Gastrocnemius medialis (tissue), 4 donors: ENCODE results near the gene STK17A. TPM values are rescaled to one million over a fixed set of nuclear protein-coding genes. Genes with fewer than 3 reads are reported as not detected.

Source experiments
- ATAC-seq, 2 donors: fragments of 150-250 bp; one replicate each; pipeline ENCODE4 v1.9.1; 2016
- DNase-seq, 2 donors: peaks; one replicate each; pipeline ENCODE4 v3.0.0-alpha.2; 2019
- H3K27ac ChIP-seq, 4 donors: fragments of 200-600 bp; sonication (generic); 1 replicate in 1 of 4; 2 replicates in 3 of 4; pipeline ENCODE4 v1.5.1; 2016 to 2018; ENCODE audit warnings: mild to moderate bottlenecking in 2 of 4, moderate library complexity in 1 of 4
- H3K27me3 ChIP-seq, 3 donors: fragments of 200-600 bp; sonication (generic) in 2 of 3; 1 replicate in 1 of 3; 2 replicates in 2 of 3; pipeline versions ENCODE4 v1.5.1 to v1.6.0; 2016 to 2019; ENCODE audit warnings: mild to moderate bottlenecking in 1 of 3, moderate library complexity in 1 of 3
- H3K36me3 ChIP-seq, 2 donors: fragments of 200-600 bp; sonication (generic) in 1 of 2; one replicate each; pipeline ENCODE4 v1.5.1; 2017 to 2018
- H3K4me1 ChIP-seq, 2 donors: fragments of 200-600 bp; sonication (generic) in 1 of 2; one replicate each; pipeline ENCODE4 v1.5.1; 2016 to 2017; ENCODE audit warnings: mild to moderate bottlenecking in 2 of 2
- H3K4me3 ChIP-seq, 4 donors: fragments of 200-600 bp; sonication (generic) in 3 of 4; 1 replicate in 1 of 4; 2 replicates in 3 of 4; pipeline ENCODE4 v1.5.1; 2016 to 2019; ENCODE audit warnings: mild to moderate bottlenecking in 2 of 4
- H3K9me3 ChIP-seq, 3 donors: fragments of 200-600 bp; sonication (generic) in 2 of 3; 1 replicate in 1 of 3; 2 replicates in 2 of 3; pipeline ENCODE4 v1.5.1; 2016 to 2019
- POLR2A ChIP-seq, 2 donors: fragments of 450-650 bp; IDR thresholded peaks; one replicate each; pipeline ENCODE4 v1.6.1; 2017; ENCODE audit warnings: antibody characterized with exemption in 2 of 2, mild to moderate bottlenecking in 2 of 2, moderate library complexity in 2 of 2
- in situ Hi-C, 4 donors: fragments of 200-750 bp; cut with MboI; loops; one replicate each; pipeline versions ENCODE4 v1.15.0 to v1.8.0; 2017; ENCODE audit warnings: low sequenced_read_pairs in 4 of 4
- intact Hi-C: fragments of 100-400 bp; cut with DNase I; formaldehyde crosslinking; loops from one replicate; pipeline ENCODE4 v1.15.1; 2023; ENCODE audit warnings: low total_unique reads
- total RNA-seq, 4 donors: library from RNA; depleted of rRNA; stranded (reverse); fragments of >200 nt; gene quantifications; one replicate each; pipeline versions ENCODE4 v1.1.0 to v1.2.3, GENCODE V29; 2016
- TF ChIP-seq, protein P1 (sequence below), 5 experiments: fragments of 450-650 bp in 3 of 5; fragments of 200-600 bp in 2 of 5; sonication (generic) in 2 of 5; IDR thresholded peaks in 4 of 5; conservative IDR thresholded peaks in 1 of 5; 1 replicate in 4 of 5; 2 replicates in 1 of 5; pipeline ENCODE4 v1.5.1; 2016 to 2019; ENCODE audit warnings: antibody characterized with exemption in 5 of 5, mild to moderate bottlenecking in 3 of 5, moderate library complexity in 3 of 5

STK17A gene
- total RNA-seq, 4 donors from 2014 or later: 19.7 to 22.3 (median 21.4) TPM

DNA sequence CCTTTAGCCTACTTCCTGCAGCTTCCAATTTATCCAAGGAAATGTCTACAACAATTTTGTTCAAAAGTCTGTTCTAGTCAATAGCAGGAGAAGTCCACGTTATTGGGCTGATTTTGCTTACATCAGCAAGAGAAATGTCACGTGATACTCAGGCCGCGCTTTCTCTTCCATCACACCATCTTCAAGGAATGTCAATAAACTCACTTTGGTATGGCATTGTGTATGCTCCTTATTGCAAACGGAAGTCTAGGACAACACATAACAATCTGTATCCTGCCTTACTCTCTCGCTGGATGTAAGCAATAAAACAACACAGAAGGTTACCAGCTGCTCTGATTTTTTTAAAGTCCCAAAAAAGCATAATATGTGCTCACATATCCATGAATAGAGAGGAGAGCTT, 17.1 kb upstream of the STK17A start:
- ATAC-seq (no peak), DNase-seq (no peak)
- Histone ChIP-seq H3K36me3 (no peaks in the 10 kb centered on the region), H3K27me3 (no peaks in the 10 kb centered on the region), H3K4me3 (no peak overlapping the region), H3K9me3 (no peaks in the 10 kb centered on the region), H3K4me1 (no peaks in the 10 kb centered on the region), H3K27ac (no peak overlapping the region)
- TF ChIP-seq, protein P1, sequence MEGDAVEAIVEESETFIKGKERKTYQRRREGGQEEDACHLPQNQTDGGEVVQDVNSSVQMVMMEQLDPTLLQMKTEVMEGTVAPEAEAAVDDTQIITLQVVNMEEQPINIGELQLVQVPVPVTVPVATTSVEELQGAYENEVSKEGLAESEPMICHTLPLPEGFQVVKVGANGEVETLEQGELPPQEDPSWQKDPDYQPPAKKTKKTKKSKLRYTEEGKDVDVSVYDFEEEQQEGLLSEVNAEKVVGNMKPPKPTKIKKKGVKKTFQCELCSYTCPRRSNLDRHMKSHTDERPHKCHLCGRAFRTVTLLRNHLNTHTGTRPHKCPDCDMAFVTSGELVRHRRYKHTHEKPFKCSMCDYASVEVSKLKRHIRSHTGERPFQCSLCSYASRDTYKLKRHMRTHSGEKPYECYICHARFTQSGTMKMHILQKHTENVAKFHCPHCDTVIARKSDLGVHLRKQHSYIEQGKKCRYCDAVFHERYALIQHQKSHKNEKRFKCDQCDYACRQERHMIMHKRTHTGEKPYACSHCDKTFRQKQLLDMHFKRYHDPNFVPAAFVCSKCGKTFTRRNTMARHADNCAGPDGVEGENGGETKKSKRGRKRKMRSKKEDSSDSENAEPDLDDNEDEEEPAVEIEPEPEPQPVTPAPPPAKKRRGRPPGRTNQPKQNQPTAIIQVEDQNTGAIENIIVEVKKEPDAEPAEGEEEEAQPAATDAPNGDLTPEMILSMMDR (IDR thresholded peaks at IDR 0.05 in 4 of 5, conservative IDR thresholded peaks at IDR 0.05 in 1 of 5): no peak
- in situ Hi-C loops (no loop called here), intact Hi-C loops (no loop called here)

DNA sequence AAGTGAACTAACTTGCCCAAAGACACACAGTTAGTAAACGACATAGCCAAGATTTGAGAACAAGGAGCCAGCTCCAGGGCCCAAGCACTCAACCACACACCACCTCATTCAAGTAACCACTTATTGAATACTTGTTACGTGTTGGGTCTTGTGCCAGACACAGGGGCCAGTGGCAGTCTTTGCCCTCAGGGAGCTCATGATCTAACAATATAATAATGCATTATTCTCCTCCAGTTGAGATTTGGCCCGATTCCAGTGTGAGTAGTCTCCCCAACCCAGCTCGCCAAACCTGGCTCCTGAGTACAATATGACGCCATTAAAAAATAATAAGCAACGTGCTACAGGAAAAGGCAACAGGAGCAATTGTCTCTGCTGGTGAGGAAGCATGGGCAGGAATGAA, 14.4 kb upstream of the STK17A start:
- no peaks in the 10 kb centered on the region for H3K36me3 ChIP-seq
- H3K9me3 ChIP-seq: no peaks in the 10 kb centered on the region
- H3K27me3 ChIP-seq: no peaks in the 10 kb centered on the region
- no peak for DNase-seq
- in situ Hi-C loops (no loop called here), intact Hi-C loops (no loop called here)
- no peak overlapping the region for H3K4me3 ChIP-seq
- H3K4me1 ChIP-seq: no peaks in the 10 kb centered on the region
- no peak for ATAC-seq
- no peak overlapping the region for H3K27ac ChIP-seq
- no peak for TF ChIP-seq POLR2A (IDR thresholded peaks at IDR 0.05)
- TF ChIP-seq, protein P1 (IDR thresholded peaks at IDR 0.05 in 4 of 5, conservative IDR thresholded peaks at IDR 0.05 in 1 of 5): no peak

DNA sequence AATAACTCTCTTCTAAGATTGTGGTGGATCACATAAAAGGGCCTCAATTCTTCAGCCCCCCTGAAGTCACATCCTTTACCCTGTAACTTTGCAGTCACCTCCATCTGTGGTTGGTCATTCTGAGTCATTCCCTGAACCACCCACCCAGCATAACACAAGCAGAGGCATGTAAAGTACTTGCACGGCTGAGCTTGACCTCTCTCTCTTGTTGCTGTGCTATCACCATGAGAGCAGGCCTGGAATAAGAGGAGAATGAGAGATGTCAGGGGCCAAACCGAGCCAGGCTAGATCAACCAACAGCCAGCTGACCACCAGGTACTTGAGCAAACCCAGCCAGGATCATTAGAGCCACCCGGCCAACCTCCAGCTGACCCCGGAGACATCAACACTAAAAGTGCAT, 13.5 kb upstream of the STK17A start:
- intact Hi-C loops (no loop called here), in situ Hi-C loops (no loop called here)
- no peaks in the 10 kb centered on the region for H3K27me3 ChIP-seq
- H3K27ac ChIP-seq: no peak overlapping the region
- DNase-seq (no peak), ATAC-seq (no peak)
- H3K4me3 ChIP-seq: no peak overlapping the region
- TF ChIP-seq, protein P1 (IDR thresholded peaks at IDR 0.05 in 4 of 5, conservative IDR thresholded peaks at IDR 0.05 in 1 of 5): no peak
- no peak for TF ChIP-seq POLR2A (IDR thresholded peaks at IDR 0.05)
- no peaks in the 10 kb centered on the region for H3K9me3 ChIP-seq
- no peaks in the 10 kb centered on the region for H3K36me3 ChIP-seq
- H3K4me1 ChIP-seq: no peaks in the 10 kb centered on the region

DNA sequence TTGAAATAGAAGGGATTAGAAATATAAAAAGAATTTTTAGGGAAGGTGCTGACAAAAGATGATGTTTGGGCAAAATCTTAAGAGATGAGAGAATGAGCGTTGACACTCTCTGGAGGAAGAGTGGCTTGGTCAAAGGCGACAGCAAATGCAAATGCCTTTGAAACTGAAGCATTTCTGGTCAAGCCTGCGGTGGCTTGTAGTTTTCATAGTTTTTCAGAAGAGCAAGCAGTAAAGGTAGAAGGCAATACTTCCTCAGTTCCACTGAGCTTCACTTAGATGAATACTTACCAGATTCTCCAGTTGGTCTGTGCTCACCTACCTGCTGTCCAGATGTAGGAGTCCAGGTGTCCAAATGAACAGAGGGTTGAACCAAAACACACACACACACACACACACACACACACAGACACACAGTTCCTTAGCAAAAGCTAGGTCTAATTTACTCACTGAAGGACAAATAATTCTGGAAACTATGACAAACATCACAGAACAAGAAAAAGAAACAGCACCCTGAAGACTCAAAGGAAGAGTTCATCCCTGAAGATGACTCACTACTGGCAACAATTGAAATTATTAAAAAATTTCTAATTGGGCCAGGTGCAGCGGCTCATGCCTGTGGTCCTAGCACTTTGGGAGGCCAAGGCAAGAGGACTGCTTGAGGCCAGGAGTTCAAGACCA, 12.1 kb upstream of the STK17A start:
- DNase-seq (no peak), ATAC-seq (no peak)
- no peak overlapping the region for H3K4me3 ChIP-seq
- TF ChIP-seq POLR2A (IDR thresholded peaks at IDR 0.05): no peak
- TF ChIP-seq, protein P1 (IDR thresholded peaks at IDR 0.05 in 4 of 5, conservative IDR thresholded peaks at IDR 0.05 in 1 of 5): no peak
- H3K4me1 ChIP-seq: no peaks in the 10 kb centered on the region
- H3K9me3 ChIP-seq: no peaks in the 10 kb centered on the region
- no peaks in the 10 kb centered on the region for H3K27me3 ChIP-seq
- H3K27ac ChIP-seq: no peak overlapping the region
- H3K36me3 ChIP-seq: no peaks in the 10 kb centered on the region
- in situ Hi-C loops: no loop called here
- intact Hi-C loops: no loop called here
